GM12865 (cell line): ENCODE results near the gene ALOX15B.

Experiments used
- DNase-seq: peaks from one replicate; pipeline ENCODE4 v3.0.0; 2010; ENCODE audit warnings: low read depth
- H3K4me3 ChIP-seq: 2 replicates; pipeline ENCODE4 v1.5.1; 2011; ENCODE audit warnings: mild to moderate bottlenecking, low read depth, low read length, control low read depth
- TF ChIP-seq, protein P1 (sequence below): IDR thresholded peaks from 2 replicates; pipeline ENCODE4 v1.5.1; 2011; ENCODE audit warnings: low read length, control low read depth, low read depth, inconsistent platforms; ENCODE audit not compliant: insufficient read depth; ENCODE audit errors: missing control alignments

ALOX15B gene

DNA sequence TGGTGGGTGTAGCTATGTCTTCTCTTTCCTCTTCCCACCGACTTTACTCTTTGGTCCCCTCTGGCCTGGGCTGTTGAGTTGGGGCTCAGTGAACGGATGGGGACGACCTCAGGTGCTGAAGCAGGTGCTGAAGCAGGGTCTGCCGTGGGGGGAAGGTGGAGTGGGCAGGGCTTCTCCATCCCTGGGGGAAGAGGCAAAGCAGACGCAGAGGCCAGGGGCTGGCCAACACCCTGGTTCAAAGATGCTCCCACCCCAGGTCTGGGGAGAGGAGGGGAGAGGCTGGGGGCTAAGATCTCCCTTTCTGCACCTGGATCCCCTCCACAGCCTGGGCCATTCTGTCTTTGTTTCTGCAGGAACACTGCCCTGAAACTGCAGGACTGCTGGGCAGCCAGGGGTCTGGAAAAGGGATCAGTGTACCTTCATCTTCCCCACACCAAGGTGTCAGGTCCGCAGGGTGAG lies 25.7 kb downstream of the ALOX15B start:
- TF ChIP-seq, protein P1, sequence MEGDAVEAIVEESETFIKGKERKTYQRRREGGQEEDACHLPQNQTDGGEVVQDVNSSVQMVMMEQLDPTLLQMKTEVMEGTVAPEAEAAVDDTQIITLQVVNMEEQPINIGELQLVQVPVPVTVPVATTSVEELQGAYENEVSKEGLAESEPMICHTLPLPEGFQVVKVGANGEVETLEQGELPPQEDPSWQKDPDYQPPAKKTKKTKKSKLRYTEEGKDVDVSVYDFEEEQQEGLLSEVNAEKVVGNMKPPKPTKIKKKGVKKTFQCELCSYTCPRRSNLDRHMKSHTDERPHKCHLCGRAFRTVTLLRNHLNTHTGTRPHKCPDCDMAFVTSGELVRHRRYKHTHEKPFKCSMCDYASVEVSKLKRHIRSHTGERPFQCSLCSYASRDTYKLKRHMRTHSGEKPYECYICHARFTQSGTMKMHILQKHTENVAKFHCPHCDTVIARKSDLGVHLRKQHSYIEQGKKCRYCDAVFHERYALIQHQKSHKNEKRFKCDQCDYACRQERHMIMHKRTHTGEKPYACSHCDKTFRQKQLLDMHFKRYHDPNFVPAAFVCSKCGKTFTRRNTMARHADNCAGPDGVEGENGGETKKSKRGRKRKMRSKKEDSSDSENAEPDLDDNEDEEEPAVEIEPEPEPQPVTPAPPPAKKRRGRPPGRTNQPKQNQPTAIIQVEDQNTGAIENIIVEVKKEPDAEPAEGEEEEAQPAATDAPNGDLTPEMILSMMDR = no peak
- no peak for DNase-seq
- no peak overlapping the region for H3K4me3 ChIP-seq

DNA sequence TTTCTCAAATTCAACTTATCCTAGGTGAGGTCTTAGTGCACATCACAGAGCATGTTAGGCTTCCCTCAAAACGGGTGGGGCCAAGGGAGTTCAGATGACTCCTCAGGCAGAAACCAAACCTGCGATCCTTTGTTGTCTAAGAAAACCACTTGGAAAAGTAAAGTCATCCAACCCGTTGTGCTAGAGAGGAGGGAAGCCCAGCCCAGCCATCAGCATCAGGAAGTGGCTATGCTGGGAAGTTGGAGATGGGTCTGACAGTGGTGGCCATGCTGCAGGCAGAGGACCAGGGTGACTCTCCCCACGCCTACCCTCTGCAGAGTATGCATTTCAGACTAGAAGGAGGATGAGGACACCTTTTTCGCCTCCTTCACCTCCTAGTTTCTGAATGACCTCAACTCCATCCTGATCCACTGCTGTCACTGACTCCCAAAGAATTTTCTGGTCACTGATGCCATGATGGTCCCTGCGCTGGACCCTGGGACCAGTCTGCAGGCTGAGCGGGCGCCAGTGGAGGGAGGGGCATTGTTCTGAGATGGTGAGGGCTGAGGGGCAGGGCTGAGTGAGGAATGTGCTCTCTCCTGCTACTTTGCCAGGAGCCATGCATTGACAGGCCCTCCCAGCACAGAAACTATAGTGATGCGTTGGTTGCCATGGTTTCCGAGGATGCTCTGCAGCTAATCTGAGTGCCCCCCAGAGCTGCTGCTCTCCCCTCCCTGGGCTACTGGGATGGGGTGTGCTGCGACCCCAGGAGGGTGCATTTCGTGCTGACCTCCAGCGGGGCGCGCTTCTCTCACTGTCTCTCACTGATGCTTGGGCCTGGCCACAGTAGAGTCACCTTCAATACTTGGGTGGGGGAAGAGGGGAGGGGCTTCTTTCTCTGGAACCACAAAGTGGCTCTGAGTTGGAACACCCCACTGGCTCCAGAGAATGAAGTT lies 28.2 kb downstream of the ALOX15B start:
- TF ChIP-seq, protein P1 = no peak
- H3K4me3 ChIP-seq = no peak overlapping the region
- DNase-seq = no peak

DNA sequence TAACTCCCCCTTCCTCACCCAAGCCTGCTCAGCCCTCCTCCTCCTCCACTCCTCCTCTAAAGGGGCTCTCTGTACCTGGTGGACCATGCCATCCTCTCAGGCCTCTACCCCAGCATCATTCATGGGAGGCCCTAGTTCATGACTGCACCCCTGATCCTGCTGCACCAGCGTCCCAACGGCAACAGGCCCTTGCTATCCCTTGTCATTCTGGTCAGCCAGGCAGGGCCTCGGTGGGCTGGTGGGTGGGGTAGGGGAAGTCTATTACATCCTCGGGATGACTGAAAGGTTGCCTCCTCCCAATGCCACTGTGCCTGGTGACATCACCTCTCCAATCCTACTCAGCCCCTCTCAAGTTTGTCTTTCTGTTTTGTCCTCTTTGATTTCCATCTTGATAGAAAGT lies 28.9 kb downstream of the ALOX15B start:
- no peak overlapping the region for H3K4me3 ChIP-seq
- DNase-seq = no peak
- TF ChIP-seq, protein P1 = no peak

- TF ChIP-seq, protein P1 = no peak
- no peak for DNase-seq
- no peak overlapping the region for H3K4me3 ChIP-seq
Observed at GRCh38 chr17:8068736-8069586, 30.1 kb downstream of the ALOX15B start.

DNA sequence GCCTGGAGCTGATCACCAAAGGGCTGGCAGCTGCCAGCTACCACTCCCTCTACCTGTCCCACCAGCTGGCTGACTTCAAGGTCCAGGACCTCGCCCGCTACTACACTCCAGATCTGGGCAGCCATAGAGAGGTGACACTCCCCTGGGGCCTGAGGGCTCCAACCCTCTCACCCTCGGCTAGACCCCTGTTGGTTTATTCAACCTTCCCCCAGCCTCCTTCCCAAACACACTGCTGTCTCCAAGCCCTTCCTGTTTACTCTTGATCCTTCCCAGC lies 30.7 kb downstream of the ALOX15B start:
- H3K4me3 ChIP-seq = no peak overlapping the region
- DNase-seq = no peak
- TF ChIP-seq, protein P1 = no peak

DNA sequence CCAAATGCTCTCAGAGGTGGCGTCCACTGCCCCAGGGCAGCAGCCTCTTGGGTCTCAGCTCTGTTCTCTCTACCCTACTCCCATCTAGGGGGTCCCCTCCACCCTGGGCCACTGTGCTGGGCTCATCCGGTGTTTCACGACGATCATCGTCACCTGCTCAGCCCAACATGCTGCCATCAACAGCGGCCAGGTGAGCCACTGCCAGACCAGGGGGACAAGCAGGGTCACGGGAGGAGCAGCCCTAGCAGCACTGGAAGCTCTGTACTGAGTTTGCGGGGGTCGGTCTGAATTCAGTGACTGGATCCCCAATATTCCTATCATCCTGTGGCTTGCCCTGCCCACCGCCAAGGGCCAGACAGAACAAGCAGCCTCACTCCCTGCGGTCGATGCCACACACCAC lies 32.6 kb downstream of the ALOX15B start:
- no peak for DNase-seq
- TF ChIP-seq, protein P1 = no peak
- no peak overlapping the region for H3K4me3 ChIP-seq
